ENCODE measurements around the gene CMSS1. TPM values are rescaled to one million over a fixed set of nuclear protein-coding genes. Genes with fewer than 3 reads are reported as not detected.

CMSS1 gene
- polyA plus RNA-seq, 2 of the 4 experiments (the other 2 are of a cell fraction): 61.1 to 62.9 TPM

DNA sequence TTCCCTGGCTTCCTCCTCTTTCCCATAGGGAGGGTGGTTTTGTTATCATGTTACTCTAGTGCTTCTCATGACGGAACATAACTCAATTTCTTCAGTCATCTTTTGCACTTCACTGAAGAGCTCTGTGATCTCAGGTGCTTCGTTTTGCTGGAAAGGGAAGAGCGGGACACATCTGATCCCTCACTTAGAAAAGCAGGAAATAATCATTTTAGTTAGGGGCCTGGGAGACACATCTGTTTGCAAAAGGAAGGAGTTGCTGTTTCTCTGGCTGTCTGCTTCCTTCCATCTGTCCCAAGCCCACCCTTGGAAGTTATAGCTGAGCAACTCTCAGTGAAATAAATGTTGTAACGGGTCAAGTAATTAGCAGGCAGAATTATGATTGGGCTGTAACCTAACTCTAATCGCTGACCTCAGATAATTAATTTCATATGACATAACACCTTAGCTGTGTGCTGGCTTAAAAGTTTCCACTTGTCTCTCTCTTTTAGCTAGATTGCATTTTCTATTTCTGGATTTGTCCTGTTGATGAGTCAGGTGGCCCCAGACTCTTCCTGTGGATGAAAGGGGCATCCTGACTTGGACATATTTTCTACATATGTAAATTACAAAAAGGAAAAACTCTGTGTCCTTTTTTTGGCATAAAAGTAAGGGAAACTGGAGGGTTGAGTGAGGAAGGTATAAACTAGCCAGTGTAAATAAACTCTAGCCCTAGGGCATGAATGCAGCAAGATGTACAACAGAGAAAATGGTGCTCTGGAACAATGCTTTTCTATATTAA is 307.7 kb downstream of the CMSS1 start:
- FAIRE-seq (no peak), ATAC-seq (no peak), DNase-seq (ENCODE audit: low read depth in 1 of 2, low spot score in 1 of 2) (no peak)
- TF ChIP-seq, protein P1, sequence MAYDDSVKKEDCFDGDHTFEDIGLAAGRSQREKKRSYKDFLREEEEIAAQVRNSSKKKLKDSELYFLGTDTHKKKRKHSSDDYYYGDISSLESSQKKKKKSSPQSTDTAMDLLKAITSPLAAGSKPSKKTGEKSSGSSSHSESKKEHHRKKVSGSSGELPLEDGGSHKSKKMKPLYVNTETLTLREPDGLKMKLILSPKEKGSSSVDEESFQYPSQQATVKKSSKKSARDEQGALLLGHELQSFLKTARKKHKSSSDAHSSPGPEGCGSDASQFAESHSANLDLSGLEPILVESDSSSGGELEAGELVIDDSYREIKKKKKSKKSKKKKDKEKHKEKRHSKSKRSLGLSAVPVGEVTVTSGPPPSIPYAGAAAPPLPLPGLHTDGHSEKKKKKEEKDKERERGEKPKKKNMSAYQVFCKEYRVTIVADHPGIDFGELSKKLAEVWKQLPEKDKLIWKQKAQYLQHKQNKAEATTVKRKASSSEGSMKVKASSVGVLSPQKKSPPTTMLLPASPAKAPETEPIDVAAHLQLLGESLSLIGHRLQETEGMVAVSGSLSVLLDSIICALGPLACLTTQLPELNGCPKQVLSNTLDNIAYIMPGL (CRISPR knock-in tag; IDR thresholded peaks at IDR 0.05; ENCODE audit: borderline replicate concordance): no peak
- TF ChIP-seq EHF (CRISPR knock-in tag; IDR thresholded peaks at IDR 0.05) (no peak), SMC3 (IDR thresholded peaks at IDR 0.05) (no peak), CBX8 (IDR thresholded peaks at IDR 0.05) (no peak), CHD2 (IDR thresholded peaks at IDR 0.05; ENCODE audit: low read length, partially characterized antibody) (no peak), EHMT2 (IDR thresholded peaks at IDR 0.05; ENCODE audit: low read depth) (no peak), MYC (IDR thresholded peaks at IDR 0.05; ENCODE audit: borderline replicate concordance, low read length) (no peak), HOXA7 (CRISPR knock-in tag; IDR thresholded peaks at IDR 0.05) (no peak), NR3C1 (IDR thresholded peaks at IDR 0.05) (no peak), KDM5A (IDR thresholded peaks at IDR 0.05) (no peak), TFCP2L1 (CRISPR knock-in tag; IDR thresholded peaks at IDR 0.05) (no peak), MAZ (IDR thresholded peaks at IDR 0.05; ENCODE audit: borderline replicate concordance, low read depth, low read length) (no peak), RFX5 (IDR thresholded peaks at IDR 0.05) (no peak), EP300 (IDR thresholded peaks at IDR 0.05) (no peak)
- TF ChIP-seq, protein P2, sequence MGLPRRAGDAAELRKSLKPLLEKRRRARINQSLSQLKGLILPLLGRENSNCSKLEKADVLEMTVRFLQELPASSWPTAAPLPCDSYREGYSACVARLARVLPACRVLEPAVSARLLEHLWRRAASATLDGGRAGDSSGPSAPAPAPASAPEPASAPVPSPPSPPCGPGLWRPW (IDR thresholded peaks at IDR 0.05): no peak
- TF ChIP-seq, protein P3, sequence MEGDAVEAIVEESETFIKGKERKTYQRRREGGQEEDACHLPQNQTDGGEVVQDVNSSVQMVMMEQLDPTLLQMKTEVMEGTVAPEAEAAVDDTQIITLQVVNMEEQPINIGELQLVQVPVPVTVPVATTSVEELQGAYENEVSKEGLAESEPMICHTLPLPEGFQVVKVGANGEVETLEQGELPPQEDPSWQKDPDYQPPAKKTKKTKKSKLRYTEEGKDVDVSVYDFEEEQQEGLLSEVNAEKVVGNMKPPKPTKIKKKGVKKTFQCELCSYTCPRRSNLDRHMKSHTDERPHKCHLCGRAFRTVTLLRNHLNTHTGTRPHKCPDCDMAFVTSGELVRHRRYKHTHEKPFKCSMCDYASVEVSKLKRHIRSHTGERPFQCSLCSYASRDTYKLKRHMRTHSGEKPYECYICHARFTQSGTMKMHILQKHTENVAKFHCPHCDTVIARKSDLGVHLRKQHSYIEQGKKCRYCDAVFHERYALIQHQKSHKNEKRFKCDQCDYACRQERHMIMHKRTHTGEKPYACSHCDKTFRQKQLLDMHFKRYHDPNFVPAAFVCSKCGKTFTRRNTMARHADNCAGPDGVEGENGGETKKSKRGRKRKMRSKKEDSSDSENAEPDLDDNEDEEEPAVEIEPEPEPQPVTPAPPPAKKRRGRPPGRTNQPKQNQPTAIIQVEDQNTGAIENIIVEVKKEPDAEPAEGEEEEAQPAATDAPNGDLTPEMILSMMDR (IDR thresholded peaks at IDR 0.05): no peak
- TF ChIP-seq, protein P4, sequence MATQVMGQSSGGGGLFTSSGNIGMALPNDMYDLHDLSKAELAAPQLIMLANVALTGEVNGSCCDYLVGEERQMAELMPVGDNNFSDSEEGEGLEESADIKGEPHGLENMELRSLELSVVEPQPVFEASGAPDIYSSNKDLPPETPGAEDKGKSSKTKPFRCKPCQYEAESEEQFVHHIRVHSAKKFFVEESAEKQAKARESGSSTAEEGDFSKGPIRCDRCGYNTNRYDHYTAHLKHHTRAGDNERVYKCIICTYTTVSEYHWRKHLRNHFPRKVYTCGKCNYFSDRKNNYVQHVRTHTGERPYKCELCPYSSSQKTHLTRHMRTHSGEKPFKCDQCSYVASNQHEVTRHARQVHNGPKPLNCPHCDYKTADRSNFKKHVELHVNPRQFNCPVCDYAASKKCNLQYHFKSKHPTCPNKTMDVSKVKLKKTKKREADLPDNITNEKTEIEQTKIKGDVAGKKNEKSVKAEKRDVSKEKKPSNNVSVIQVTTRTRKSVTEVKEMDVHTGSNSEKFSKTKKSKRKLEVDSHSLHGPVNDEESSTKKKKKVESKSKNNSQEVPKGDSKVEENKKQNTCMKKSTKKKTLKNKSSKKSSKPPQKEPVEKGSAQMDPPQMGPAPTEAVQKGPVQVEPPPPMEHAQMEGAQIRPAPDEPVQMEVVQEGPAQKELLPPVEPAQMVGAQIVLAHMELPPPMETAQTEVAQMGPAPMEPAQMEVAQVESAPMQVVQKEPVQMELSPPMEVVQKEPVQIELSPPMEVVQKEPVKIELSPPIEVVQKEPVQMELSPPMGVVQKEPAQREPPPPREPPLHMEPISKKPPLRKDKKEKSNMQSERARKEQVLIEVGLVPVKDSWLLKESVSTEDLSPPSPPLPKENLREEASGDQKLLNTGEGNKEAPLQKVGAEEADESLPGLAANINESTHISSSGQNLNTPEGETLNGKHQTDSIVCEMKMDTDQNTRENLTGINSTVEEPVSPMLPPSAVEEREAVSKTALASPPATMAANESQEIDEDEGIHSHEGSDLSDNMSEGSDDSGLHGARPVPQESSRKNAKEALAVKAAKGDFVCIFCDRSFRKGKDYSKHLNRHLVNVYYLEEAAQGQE (IDR thresholded peaks at IDR 0.05): no peak
- Histone ChIP-seq H3K4me1 (no peaks in the 10 kb centered on the region), H3K4me2 (no peak overlapping the region), H3K27ac (no peak overlapping the region), H3K4me3 (no peak overlapping the region), H3K9me3 (no peaks in the 10 kb centered on the region)
- ChIA-PET POLR2A (no interaction called here), CTCF (no interaction called here)
- WGBS (ENCODE audit: missing lambda C conversion rate): 94% methylated on average over 5 of the region's 5 CpGs

DNA sequence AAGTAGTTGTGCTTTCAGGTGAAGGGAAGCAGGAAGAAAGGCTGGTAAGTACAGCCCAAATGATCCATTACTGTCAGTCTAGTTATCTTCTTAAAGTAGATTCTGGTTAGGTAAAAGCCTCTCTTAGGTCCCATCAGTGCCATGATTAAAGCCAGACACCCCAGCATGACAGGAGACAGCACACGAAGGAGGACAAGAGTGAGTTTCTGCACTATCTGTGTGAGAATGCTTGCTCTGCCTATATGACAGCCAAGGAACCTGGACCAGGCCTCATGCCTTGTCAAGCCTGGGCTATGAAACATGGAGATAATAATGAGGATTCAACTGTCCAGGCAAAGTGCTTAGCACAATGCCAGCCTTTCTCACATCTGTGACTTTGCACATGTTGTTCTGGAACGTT is 310.1 kb downstream of the CMSS1 start:
- ChIA-PET CTCF (no interaction called here), POLR2A (no interaction called here)
- no peak overlapping the region for H3K27ac ChIP-seq
- H3K4me3 ChIP-seq: no peak overlapping the region
- DNase-seq (ENCODE audit: low read depth in 1 of 2, low spot score in 1 of 2) (no peak), FAIRE-seq (no peak), ATAC-seq (no peak)
- no peak overlapping the region for H3K4me2 ChIP-seq
- no peaks in the 10 kb centered on the region for H3K4me1 ChIP-seq
- no peaks in the 10 kb centered on the region for H3K9me3 ChIP-seq
- WGBS (ENCODE audit: missing lambda C conversion rate): 68% methylated on average over 2 of the region's 2 CpGs
- TF ChIP-seq EHF (CRISPR knock-in tag; IDR thresholded peaks at IDR 0.05) (no peak), JUN (IDR thresholded peaks at IDR 0.05) (no peak), FOSB (CRISPR knock-in tag; IDR thresholded peaks at IDR 0.05) (no peak), CBX2 (IDR thresholded peaks at IDR 0.05; ENCODE audit: borderline replicate concordance, low read depth) (no peak), ZSCAN20 (CRISPR knock-in tag; IDR thresholded peaks at IDR 0.05) (no peak), KDM1A (IDR thresholded peaks at IDR 0.05; ENCODE audit: low read depth) (no peak), RAD21 (conservative IDR thresholded peaks at IDR 0.05 in 1 of 2, IDR thresholded peaks at IDR 0.05 in 1 of 2) (no peak), HDAC2 (IDR thresholded peaks at IDR 0.05) (no peak), RCOR1 (IDR thresholded peaks at IDR 0.05; ENCODE audit: low read depth, low read length) (no peak)
- TF ChIP-seq, protein P5, sequence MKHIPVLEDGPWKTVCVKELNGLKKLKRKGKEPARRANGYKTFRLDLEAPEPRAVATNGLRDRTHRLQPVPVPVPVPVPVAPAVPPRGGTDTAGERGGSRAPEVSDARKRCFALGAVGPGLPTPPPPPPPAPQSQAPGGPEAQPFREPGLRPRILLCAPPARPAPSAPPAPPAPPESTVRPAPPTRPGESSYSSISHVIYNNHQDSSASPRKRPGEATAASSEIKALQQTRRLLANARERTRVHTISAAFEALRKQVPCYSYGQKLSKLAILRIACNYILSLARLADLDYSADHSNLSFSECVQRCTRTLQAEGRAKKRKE (CRISPR knock-in tag; IDR thresholded peaks at IDR 0.05; ENCODE audit: low read depth): no peak
- TF ChIP-seq, protein P6, sequence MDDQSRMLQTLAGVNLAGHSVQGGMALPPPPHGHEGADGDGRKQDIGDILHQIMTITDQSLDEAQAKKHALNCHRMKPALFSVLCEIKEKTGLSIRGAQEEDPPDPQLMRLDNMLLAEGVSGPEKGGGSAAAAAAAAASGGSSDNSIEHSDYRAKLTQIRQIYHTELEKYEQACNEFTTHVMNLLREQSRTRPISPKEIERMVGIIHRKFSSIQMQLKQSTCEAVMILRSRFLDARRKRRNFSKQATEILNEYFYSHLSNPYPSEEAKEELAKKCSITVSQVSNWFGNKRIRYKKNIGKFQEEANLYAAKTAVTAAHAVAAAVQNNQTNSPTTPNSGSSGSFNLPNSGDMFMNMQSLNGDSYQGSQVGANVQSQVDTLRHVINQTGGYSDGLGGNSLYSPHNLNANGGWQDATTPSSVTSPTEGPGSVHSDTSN (IDR thresholded peaks at IDR 0.05): no peak
- TF ChIP-seq, protein P7, sequence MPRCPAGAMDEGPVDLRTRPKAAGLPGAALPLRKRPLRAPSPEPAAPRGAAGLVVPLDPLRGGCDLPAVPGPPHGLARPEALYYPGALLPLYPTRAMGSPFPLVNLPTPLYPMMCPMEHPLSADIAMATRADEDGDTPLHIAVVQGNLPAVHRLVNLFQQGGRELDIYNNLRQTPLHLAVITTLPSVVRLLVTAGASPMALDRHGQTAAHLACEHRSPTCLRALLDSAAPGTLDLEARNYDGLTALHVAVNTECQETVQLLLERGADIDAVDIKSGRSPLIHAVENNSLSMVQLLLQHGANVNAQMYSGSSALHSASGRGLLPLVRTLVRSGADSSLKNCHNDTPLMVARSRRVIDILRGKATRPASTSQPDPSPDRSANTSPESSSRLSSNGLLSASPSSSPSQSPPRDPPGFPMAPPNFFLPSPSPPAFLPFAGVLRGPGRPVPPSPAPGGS (IDR thresholded peaks at IDR 0.05): no peak

Measured in A549 (cell line).